ENCODE results near the gene CEP85L. TPM values are rescaled to one million over a fixed set of nuclear protein-coding genes. Genes with fewer than 3 reads are reported as not detected.

The CEP85L gene
- total RNA-seq, 3 donors from 2014 or later: 3.7 to 13.6 (median 4.0) TPM

- DNase-seq: peak in 2 of 3 donors; percentile 68 to 79
- ATAC-seq: peak; percentile 85
- Histone ChIP-seq H3K4me3 (no peak overlapping the region), H3K36me3 (ENCODE audit: low read depth) (no peaks in the 10 kb centered on the region), H3K4me1 (ENCODE audit: low read depth) (peaks cover 3% of the 10 kb centered on the region), H3K9me3 (no peaks in the 10 kb centered on the region)
- intact Hi-C loops (cut with DNase I, micrococcal nuclease): loop anchor here in 1 of 2 donors (5.0 kb wide), 1 partner anchor 332 kb away; no protein-coding TSS in a partner anchor
- peak; percentile 75 for TF ChIP-seq CTCF (IDR thresholded peaks at IDR 0.05)
These were observed 32.6 kb downstream of the CEP85L start for GRCh38 chr6:118618676-118619377.

GRCh38 chr6:118617417-118617816, 34.0 kb downstream of the CEP85L start:
- ATAC-seq: no peak
- H3K4me1 ChIP-seq (ENCODE audit: low read depth): peaks cover 3% of the 10 kb centered on the region
- intact Hi-C loops (cut with DNase I, micrococcal nuclease): loop anchor here in 1 of 2 donors (5.0 kb wide), 1 partner anchor 330 kb away; no protein-coding TSS in a partner anchor
- DNase-seq: no peak
- no peak overlapping the region for H3K4me3 ChIP-seq
- no peaks in the 10 kb centered on the region for H3K9me3 ChIP-seq
- no peaks in the 10 kb centered on the region for H3K36me3 ChIP-seq (ENCODE audit: low read depth)
- TF ChIP-seq CTCF (IDR thresholded peaks at IDR 0.05): no peak

GRCh38 chr6:118611334-118611733, 40.1 kb downstream of the CEP85L start:
- Histone ChIP-seq H3K36me3 (ENCODE audit: low read depth) (no peaks in the 10 kb centered on the region), H3K4me1 (ENCODE audit: low read depth) (peaks cover 5% of the 10 kb centered on the region), H3K9me3 (no peaks in the 10 kb centered on the region), H3K4me3 (no peak overlapping the region)
- no peak for DNase-seq
- intact Hi-C loops (cut with DNase I, micrococcal nuclease): no loop called here
- TF ChIP-seq CTCF (IDR thresholded peaks at IDR 0.05): no peak
- ATAC-seq: no peak

GRCh38 chr6:118606858-118607257, 44.5 kb downstream of the CEP85L start:
- intact Hi-C loops (cut with DNase I, micrococcal nuclease): no loop called here
- DNase-seq (no peak), ATAC-seq (no peak)
- no peak for TF ChIP-seq CTCF (IDR thresholded peaks at IDR 0.05)
- Histone ChIP-seq H3K4me1 (ENCODE audit: low read depth) (peaks cover 5% of the 10 kb centered on the region), H3K36me3 (ENCODE audit: low read depth) (no peaks in the 10 kb centered on the region), H3K9me3 (no peaks in the 10 kb centered on the region), H3K4me3 (no peak overlapping the region)

GRCh38 chr6:118606268-118606667, 45.1 kb downstream of the CEP85L start:
- TF ChIP-seq CTCF (IDR thresholded peaks at IDR 0.05): no peak
- H3K4me3 ChIP-seq: no peak overlapping the region

More at GRCh38 chr6:118606268-118606667, 45.1 kb downstream of the CEP85L start:
- H3K36me3 ChIP-seq (ENCODE audit: low read depth): no peaks in the 10 kb centered on the region
- intact Hi-C loops (cut with DNase I, micrococcal nuclease): no loop called here
- no peaks in the 10 kb centered on the region for H3K9me3 ChIP-seq
- H3K4me1 ChIP-seq (ENCODE audit: low read depth): peaks cover 5% of the 10 kb centered on the region
- ATAC-seq (no peak), DNase-seq (no peak)

Data from mucosa of descending colon (tissue), 3 donors.